Esophagus squamous epithelium (tissue), 4 donors: Measurements from ENCODE around the gene EDEM3.

Source experiments
- POLR2A ChIP-seq, 4 donors: fragments of 450-650 bp; IDR thresholded peaks; one replicate each; pipeline ENCODE4 v1.6.1; 2017; ENCODE audit warnings: antibody characterized with exemption in 4 of 4, mild to moderate bottlenecking in 4 of 4, moderate library complexity in 3 of 4
- TF ChIP-seq, protein P1 (sequence below), 6 experiments: fragments of 450-650 bp in 4 of 6; fragments of 200-600 bp in 2 of 6; sonication (generic) in 2 of 6; IDR thresholded peaks; one replicate each; pipeline ENCODE4 v1.5.1; 2016 to 2019; ENCODE audit warnings: antibody characterized with exemption in 6 of 6, mild to moderate bottlenecking in 4 of 6, moderate library complexity in 4 of 6

DNA sequence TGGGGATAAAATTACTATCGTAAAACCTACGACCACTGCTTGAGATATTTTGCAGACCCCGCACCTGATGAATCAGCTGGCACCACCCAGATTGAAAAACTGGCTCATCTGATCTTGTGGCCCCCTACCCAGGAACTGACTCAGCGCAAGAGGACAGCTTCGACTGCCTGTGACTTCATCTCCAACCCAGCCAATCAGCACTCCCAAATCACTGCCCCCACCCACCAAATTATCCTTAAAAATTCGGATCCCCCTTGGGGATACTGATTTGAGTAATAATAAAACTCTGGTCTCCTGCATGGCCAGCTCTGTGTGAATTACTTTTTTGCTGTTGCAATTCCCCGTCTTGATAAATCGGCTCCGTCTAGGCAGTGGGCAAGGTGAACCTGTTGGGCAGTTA is 81.4 kb downstream of the EDEM3 start:
- TF ChIP-seq, protein P1, sequence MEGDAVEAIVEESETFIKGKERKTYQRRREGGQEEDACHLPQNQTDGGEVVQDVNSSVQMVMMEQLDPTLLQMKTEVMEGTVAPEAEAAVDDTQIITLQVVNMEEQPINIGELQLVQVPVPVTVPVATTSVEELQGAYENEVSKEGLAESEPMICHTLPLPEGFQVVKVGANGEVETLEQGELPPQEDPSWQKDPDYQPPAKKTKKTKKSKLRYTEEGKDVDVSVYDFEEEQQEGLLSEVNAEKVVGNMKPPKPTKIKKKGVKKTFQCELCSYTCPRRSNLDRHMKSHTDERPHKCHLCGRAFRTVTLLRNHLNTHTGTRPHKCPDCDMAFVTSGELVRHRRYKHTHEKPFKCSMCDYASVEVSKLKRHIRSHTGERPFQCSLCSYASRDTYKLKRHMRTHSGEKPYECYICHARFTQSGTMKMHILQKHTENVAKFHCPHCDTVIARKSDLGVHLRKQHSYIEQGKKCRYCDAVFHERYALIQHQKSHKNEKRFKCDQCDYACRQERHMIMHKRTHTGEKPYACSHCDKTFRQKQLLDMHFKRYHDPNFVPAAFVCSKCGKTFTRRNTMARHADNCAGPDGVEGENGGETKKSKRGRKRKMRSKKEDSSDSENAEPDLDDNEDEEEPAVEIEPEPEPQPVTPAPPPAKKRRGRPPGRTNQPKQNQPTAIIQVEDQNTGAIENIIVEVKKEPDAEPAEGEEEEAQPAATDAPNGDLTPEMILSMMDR (IDR thresholded peaks at IDR 0.05): no peak
- TF ChIP-seq POLR2A (IDR thresholded peaks at IDR 0.05): no peak
